ENCODE measurements around the gene ASB6. TPM values are rescaled to one million over a fixed set of nuclear protein-coding genes. Genes with fewer than 3 reads are reported as not detected.

The ASB6 gene
- total RNA-seq, 5 donors from 2014 or later (not counting 1 experiment from before 2014, with no cell fraction given), result 28.3 to 35.2 (median 30.8) TPM

GRCh38 chr9:129654554-129655040 is 12.6 kb upstream of the ASB6 start:
- ChIA-PET POLR2A (no interaction called here), CTCF (no interaction called here)
- ATAC-seq (replicated peaks in 1 of 4) (no peak), DNase-seq (no peak)
- WGBS (ENCODE audit: insufficient coverage), result 79% methylated on average over 5 of the region's 20 CpGs
- Histone ChIP-seq H3K27ac (ENCODE audit: low read length) (no peak overlapping the region), H3K36me3 (ENCODE audit: control insufficient read depth in 2 of 2, extremely low read depth in 1 of 2, insufficient read depth in 1 of 2, low read length in 1 of 2) (no peaks in the 10 kb centered on the region), H3K9me3 (no peaks in the 10 kb centered on the region), H3K4me1 (ENCODE audit: control insufficient read depth in 1 of 2, extremely low read depth in 1 of 2, insufficient read depth in 2 of 2, low read length in 2 of 2) (no peaks in the 10 kb centered on the region), H3K4me3 (ENCODE audit: control insufficient read depth in 1 of 2, extremely low read depth in 1 of 2, low read length in 1 of 2) (no peak overlapping the region), H3K27me3 (replicated peaks in 1 of 2; ENCODE audit: control insufficient read depth in 2 of 2, extremely low read depth in 1 of 2, insufficient read depth in 2 of 2, low read length in 1 of 2) (peaks cover 0 to 18% of the 10 kb centered on the region in 2 experiments)
- no peak overlapping the region for H3K4me3 Mint-ChIP-seq
- peaks cover 0 to 4% of the 10 kb centered on the region in 2 donors for H3K27me3 Mint-ChIP-seq
- no peak overlapping the region for H3K27ac Mint-ChIP-seq
- H3K36me3 Mint-ChIP-seq, result no peaks in the 10 kb centered on the region
- no peaks in the 10 kb centered on the region for H3K9me3 Mint-ChIP-seq
- H3K4me1 Mint-ChIP-seq, result no peaks in the 10 kb centered on the region

DNA sequence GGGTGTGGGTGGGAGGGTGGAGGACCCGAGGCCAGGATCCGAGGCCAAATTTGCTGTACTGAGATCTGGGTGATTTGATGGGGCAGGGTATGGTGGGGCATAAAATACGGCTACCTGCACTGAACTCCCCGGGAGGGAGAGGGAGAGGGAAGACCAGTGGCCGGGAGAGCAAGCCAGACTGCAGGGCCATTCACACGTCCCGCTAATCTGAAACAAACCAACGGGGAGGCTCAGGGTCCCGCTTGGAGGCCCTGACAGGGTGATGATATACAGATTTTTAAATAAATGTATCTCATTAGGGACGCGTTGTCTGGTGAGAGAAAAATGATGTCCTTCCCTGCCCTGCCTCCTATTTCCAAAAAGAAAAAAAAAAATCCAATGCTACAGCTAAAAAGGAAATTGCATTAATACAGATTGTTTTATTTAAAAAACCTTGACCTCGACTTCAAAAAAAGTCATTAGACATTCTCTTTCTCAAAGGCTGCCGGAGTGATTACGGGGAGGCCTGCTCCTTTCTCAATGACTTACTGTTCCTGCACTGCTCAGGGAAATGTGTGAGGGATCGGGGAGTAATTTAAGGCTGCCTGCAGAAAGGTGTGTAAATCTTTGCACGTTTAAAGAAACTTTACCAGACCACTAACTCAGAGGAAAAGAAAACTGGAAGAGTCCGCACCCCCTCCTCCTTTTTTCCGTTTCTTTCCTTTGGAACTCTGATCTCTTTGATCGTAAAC is 12.0 kb upstream of the ASB6 start:
- WGBS (ENCODE audit: insufficient coverage), result 74% methylated on average over 5 of the region's 19 CpGs

GRCh38 chr9:129650680-129651235 is 8.8 kb upstream of the ASB6 start:
- Histone ChIP-seq H3K4me1 (ENCODE audit: control insufficient read depth in 1 of 2, extremely low read depth in 1 of 2, insufficient read depth in 2 of 2, low read length in 2 of 2) (no peaks in the 10 kb centered on the region), H3K9me3 (no peaks in the 10 kb centered on the region), H3K27me3 (replicated peaks in 1 of 2; ENCODE audit: control insufficient read depth in 2 of 2, extremely low read depth in 1 of 2, insufficient read depth in 2 of 2, low read length in 1 of 2) (peaks cover 0 to 23% of the 10 kb centered on the region in 2 experiments), H3K27ac (ENCODE audit: low read length) (no peak overlapping the region), H3K4me3 (ENCODE audit: control insufficient read depth in 1 of 2, extremely low read depth in 1 of 2, low read length in 1 of 2) (no peak overlapping the region), H3K36me3 (ENCODE audit: control insufficient read depth in 2 of 2, extremely low read depth in 1 of 2, insufficient read depth in 1 of 2, low read length in 1 of 2) (no peaks in the 10 kb centered on the region)
- ATAC-seq (replicated peaks in 1 of 4) (no peak), DNase-seq (no peak)
- Mint-ChIP-seq H3K27me3 (peaks cover 0 to 4% of the 10 kb centered on the region in 2 donors), H3K36me3 (no peaks in the 10 kb centered on the region), H3K4me1 (no peaks in the 10 kb centered on the region), H3K27ac (no peak overlapping the region), H3K9me3 (no peaks in the 10 kb centered on the region), H3K4me3 (no peak overlapping the region)
- WGBS (ENCODE audit: insufficient coverage), result 78% methylated on average over 9 of the region's 10 CpGs
- CTCF ChIA-PET, result no interaction called here
- POLR2A ChIA-PET, result no interaction called here

More for the DNA sequence above, 12.0 kb upstream of the ASB6 start:
- no peak overlapping the region for H3K4me3 ChIP-seq (ENCODE audit: control insufficient read depth in 1 of 2, extremely low read depth in 1 of 2, low read length in 1 of 2)
- Mint-ChIP-seq H3K4me1 (no peaks in the 10 kb centered on the region), H3K9me3 (no peaks in the 10 kb centered on the region), H3K27ac (no peak overlapping the region), H3K4me3 (no peak overlapping the region), H3K36me3 (no peaks in the 10 kb centered on the region), H3K27me3 (peaks cover 0 to 4% of the 10 kb centered on the region in 2 donors)
- no peak for DNase-seq
- no peak overlapping the region for H3K27ac ChIP-seq (ENCODE audit: low read length)
- POLR2A ChIA-PET, result no interaction called here
- CTCF ChIA-PET, result no interaction called here
- H3K9me3 ChIP-seq, result no peaks in the 10 kb centered on the region
- no peaks in the 10 kb centered on the region for H3K36me3 ChIP-seq (ENCODE audit: control insufficient read depth in 2 of 2, extremely low read depth in 1 of 2, insufficient read depth in 1 of 2, low read length in 1 of 2)
- no peaks in the 10 kb centered on the region for H3K4me1 ChIP-seq (ENCODE audit: control insufficient read depth in 1 of 2, extremely low read depth in 1 of 2, insufficient read depth in 2 of 2, low read length in 2 of 2)
- H3K27me3 ChIP-seq (replicated peaks in 1 of 2; ENCODE audit: control insufficient read depth in 2 of 2, extremely low read depth in 1 of 2, insufficient read depth in 2 of 2, low read length in 1 of 2), result peaks cover 0 to 21% of the 10 kb centered on the region in 2 experiments
- ATAC-seq (replicated peaks in 1 of 4), result no peak

- no peak overlapping the region for H3K27ac Mint-ChIP-seq
- no peak overlapping the region for H3K4me3 Mint-ChIP-seq
- no peak overlapping the region for H3K27ac ChIP-seq (ENCODE audit: low read length)
- H3K27me3 Mint-ChIP-seq, result peaks cover 0 to 4% of the 10 kb centered on the region in 2 donors
- WGBS (ENCODE audit: insufficient coverage), result 77% methylated on average over 10 of the region's 20 CpGs
- DNase-seq (no peak), ATAC-seq (replicated peaks in 1 of 4) (no peak)
- no peaks in the 10 kb centered on the region for H3K9me3 ChIP-seq
- H3K9me3 Mint-ChIP-seq, result no peaks in the 10 kb centered on the region
- H3K4me1 ChIP-seq (ENCODE audit: control insufficient read depth in 1 of 2, extremely low read depth in 1 of 2, insufficient read depth in 2 of 2, low read length in 2 of 2), result no peaks in the 10 kb centered on the region
- no peaks in the 10 kb centered on the region for H3K36me3 Mint-ChIP-seq
- peaks cover 0 to 19% of the 10 kb centered on the region in 2 experiments for H3K27me3 ChIP-seq (replicated peaks in 1 of 2; ENCODE audit: control insufficient read depth in 2 of 2, extremely low read depth in 1 of 2, insufficient read depth in 2 of 2, low read length in 1 of 2)
- ChIA-PET POLR2A (no interaction called here), CTCF (no interaction called here)
- H3K4me3 ChIP-seq (ENCODE audit: control insufficient read depth in 1 of 2, extremely low read depth in 1 of 2, low read length in 1 of 2), result no peak overlapping the region
- H3K4me1 Mint-ChIP-seq, result no peaks in the 10 kb centered on the region
- H3K36me3 ChIP-seq (ENCODE audit: control insufficient read depth in 2 of 2, extremely low read depth in 1 of 2, insufficient read depth in 1 of 2, low read length in 1 of 2), result no peaks in the 10 kb centered on the region
These were observed 8.1 kb upstream of the ASB6 start for GRCh38 chr9:129649726-129650679.

DNA sequence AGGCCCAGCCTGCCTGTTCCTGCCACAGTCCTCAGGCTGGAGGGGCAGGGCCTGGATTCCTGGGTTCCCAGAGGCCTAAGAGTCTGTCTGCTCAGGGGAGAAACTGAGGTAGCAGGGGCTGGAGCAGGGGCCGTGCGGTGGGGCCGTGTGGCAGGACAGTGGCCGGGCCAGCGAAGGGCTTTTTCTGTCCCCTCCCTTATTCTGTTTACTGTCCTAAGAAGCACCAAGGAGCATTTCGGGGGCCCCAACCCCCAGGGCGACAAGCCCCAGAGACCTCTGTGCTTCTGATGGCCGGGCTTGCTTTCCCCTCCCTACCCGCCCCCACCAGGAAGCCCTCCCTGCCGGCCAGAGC is 6.8 kb upstream of the ASB6 start:
- H3K9me3 Mint-ChIP-seq, result no peaks in the 10 kb centered on the region
- H3K4me1 Mint-ChIP-seq, result no peaks in the 10 kb centered on the region
- no peak overlapping the region for H3K27ac Mint-ChIP-seq
- DNase-seq, result no peak
- no peak overlapping the region for H3K4me3 Mint-ChIP-seq
- ChIA-PET CTCF (no interaction called here), POLR2A (no interaction called here)
- Histone ChIP-seq H3K4me3 (ENCODE audit: control insufficient read depth in 1 of 2, extremely low read depth in 1 of 2, low read length in 1 of 2) (no peak overlapping the region), H3K4me1 (ENCODE audit: control insufficient read depth in 1 of 2, extremely low read depth in 1 of 2, insufficient read depth in 2 of 2, low read length in 2 of 2) (no peaks in the 10 kb centered on the region), H3K27me3 (replicated peaks in 1 of 2; ENCODE audit: control insufficient read depth in 2 of 2, extremely low read depth in 1 of 2, insufficient read depth in 2 of 2, low read length in 1 of 2) (peaks cover 0 to 15% of the 10 kb centered on the region in 2 experiments), H3K9me3 (no peaks in the 10 kb centered on the region), H3K27ac (ENCODE audit: low read length) (no peak overlapping the region), H3K36me3 (ENCODE audit: control insufficient read depth in 2 of 2, extremely low read depth in 1 of 2, insufficient read depth in 1 of 2, low read length in 1 of 2) (no peaks in the 10 kb centered on the region)
- H3K36me3 Mint-ChIP-seq, result no peaks in the 10 kb centered on the region
- 75% methylated on average over 3 of the region's 10 CpGs for WGBS (ENCODE audit: insufficient coverage)
- peaks cover 0 to 4% of the 10 kb centered on the region in 2 donors for H3K27me3 Mint-ChIP-seq
- ATAC-seq (replicated peaks in 1 of 4), result no peak

DNA sequence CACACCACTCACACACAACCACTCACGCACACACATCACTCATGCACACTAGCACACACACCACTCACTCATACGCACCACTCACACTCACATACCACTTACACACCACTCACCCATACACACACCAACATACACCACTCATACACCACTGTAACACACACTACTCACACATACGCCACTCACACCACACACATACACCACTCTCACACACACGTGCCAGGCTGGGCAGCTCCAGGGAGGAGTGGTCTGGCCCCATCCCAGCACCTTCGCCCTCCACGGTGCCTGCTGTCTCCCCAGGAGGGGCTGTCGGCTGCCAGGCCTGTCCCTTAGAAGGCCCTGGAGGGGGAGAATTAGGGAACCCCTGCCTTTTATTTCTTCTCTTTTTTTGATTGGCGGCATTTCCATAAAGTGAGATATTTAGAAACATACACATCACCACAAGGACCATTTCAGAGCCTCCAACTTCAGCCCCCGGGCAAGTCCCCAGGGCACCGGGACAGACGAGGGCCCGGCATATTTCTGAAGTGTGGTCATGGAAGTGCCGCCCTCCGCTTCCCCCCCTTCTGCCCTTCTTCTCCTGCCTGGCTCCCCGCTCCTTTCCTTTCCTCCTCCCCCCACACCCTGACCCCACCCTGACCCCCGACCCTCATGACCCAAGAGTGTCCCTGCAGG is 6.3 kb upstream of the ASB6 start:
- Mint-ChIP-seq H3K27ac (no peak overlapping the region), H3K9me3 (no peaks in the 10 kb centered on the region), H3K4me1 (no peaks in the 10 kb centered on the region), H3K4me3 (no peak overlapping the region), H3K27me3 (peaks cover 0 to 4% of the 10 kb centered on the region in 2 donors), H3K36me3 (no peaks in the 10 kb centered on the region)
- no peak overlapping the region for H3K4me3 ChIP-seq (ENCODE audit: control insufficient read depth in 1 of 2, extremely low read depth in 1 of 2, low read length in 1 of 2)
- POLR2A ChIA-PET, result no interaction called here
- CTCF ChIA-PET, result interaction anchor here in 1 of 2 donors (0.6 kb wide), 1 partner anchor 138 kb away, joined by 12 read pairs; no protein-coding TSS in a partner anchor
- ATAC-seq (replicated peaks in 1 of 4), result no peak
- H3K27me3 ChIP-seq (replicated peaks in 1 of 2; ENCODE audit: control insufficient read depth in 2 of 2, extremely low read depth in 1 of 2, insufficient read depth in 2 of 2, low read length in 1 of 2), result peaks cover 0 to 15% of the 10 kb centered on the region in 2 experiments
- DNase-seq, result no peak
- 89% methylated on average over 5 of the region's 16 CpGs for WGBS (ENCODE audit: insufficient coverage)
- no peaks in the 10 kb centered on the region for H3K9me3 ChIP-seq
- no peaks in the 10 kb centered on the region for H3K36me3 ChIP-seq (ENCODE audit: control insufficient read depth in 2 of 2, extremely low read depth in 1 of 2, insufficient read depth in 1 of 2, low read length in 1 of 2)
- no peaks in the 10 kb centered on the region for H3K4me1 ChIP-seq (ENCODE audit: control insufficient read depth in 1 of 2, extremely low read depth in 1 of 2, insufficient read depth in 2 of 2, low read length in 2 of 2)
- no peak overlapping the region for H3K27ac ChIP-seq (ENCODE audit: low read length)

All from T-cell (primary cell).